Stimulated activated CD4-positive, alpha-beta T cell treated with anti-CD3 and anti-CD28 coated beads, Interleukin-2, amount 100 ng/mL, for 4 hours (primary cell): ENCODE measurements around the gene RHOXF1.
"Not testable (repeated sequence)": the region's sequence is repeated elsewhere in the genome, so short reads cannot be mapped to it uniquely, and the experiment has no call there.

Experiments used
- DNase-seq: peaks from one replicate; pipeline ENCODE4 v3.0.0-alpha.2; 2020; ENCODE audit warnings: low read depth

RHOXF1 gene, protein sequence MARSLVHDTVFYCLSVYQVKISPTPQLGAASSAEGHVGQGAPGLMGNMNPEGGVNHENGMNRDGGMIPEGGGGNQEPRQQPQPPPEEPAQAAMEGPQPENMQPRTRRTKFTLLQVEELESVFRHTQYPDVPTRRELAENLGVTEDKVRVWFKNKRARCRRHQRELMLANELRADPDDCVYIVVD

DNA sequence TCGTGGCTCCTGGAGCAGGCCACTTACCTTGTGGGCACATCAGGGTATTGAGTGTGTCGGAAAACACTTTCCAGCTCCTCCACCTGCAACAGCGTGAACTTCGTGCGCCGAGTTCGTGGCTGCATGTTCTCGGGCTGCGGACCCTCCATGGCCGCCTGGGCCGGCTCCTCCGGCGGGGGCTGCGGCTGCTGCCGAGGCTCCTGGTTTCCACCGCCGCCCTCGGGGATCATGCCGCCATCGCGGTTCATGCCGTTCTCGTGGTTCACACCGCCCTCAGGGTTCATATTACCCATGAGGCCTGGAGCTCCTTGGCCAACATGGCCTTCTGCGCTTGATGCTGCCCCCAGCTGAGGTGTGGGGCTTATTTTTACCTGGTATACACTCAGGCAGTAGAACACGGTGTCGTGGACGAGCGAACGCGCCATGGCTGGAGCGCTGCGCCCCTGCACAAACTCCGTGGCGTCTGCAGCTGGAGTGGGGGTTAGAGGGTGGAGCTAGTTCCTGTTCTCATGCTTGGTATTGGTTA lies at the start of gene RHOXF1:
TSS of gene RHOXF1 (minus strand) at position 476 of the 526 bp plus-strand sequence. CDS start at position 425, 51 bp downstream.
- DNase-seq: no peak

DNA sequence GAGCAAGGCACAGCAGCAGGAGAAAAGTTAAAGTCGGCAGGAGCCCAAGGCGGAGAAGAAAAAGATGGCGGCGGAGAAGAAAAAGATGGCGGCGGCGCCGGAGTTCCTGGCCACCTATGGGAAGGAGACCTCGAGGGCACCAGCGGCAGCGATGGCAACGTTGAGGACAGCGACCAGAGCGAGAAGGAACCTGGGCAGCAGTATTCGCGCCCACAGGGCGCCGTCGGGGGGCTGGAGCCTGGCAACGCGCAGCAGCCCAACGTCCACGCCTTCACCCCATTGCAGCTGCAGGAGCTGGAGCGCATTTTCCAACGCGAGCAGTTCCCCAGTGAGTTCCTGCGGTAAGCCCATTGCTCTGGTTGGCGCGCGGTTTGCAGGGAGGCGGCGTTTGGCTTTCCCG lies 43.4 kb upstream of the RHOXF1 start:
- DNase-seq: not testable (repeated sequence)

DNA sequence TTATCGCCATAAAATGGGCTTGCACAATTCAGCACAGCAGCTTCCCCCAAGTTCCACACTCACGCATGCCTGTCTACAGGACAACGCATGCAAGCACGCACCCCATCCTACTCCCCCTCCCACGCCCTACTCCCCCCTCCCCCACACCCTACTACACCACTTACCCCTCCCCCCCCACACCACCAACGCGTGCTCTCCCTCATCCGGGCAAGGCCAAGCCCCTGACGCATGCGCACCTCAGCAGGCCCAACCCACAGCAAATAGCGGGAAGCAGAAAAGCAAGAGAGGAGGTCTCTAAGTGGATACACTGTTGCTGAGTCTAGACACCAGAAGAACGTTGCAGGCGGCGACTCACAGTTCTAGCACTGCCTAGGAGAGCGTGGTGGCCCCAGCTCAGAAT lies 42.6 kb upstream of the RHOXF1 start, which contains the start of gene RHOXF2:
TSS of gene RHOXF2 (plus strand) at position 301 of the 400 bp plus-strand sequence. CDS start 138 bp downstream, outside the sequence.
- DNase-seq: not testable (repeated sequence)

DNA sequence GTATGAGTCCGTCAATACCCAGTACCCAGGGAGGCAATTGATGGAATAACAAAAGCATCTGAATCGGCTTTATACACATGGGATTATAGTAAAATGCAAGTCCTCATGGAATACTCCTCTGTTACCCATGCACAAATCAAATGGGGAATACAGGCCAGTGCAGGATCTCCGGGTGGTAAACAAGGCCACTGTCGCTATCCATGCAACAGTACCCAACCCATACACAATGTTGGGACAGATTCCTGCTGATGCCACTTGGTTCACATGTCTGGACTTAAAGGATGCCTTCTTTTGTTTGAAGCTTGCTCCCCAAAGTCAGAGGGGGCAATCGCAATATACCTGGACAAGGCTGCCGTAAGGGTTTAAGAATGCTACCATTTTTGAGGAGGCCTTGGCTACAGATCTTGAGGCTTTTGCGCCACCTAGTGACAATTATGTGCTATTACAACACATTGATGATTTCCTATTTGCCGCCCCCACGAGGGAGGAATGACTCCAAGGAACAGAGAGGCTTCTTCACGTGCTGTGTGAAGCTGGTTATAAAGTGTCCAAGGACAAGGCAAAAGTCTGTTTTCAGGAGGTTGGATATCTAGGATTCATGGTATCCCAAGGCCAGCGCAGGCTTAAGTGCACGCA lies 34.5 kb upstream of the RHOXF1 start:
- not testable (repeated sequence) for DNase-seq

DNA sequence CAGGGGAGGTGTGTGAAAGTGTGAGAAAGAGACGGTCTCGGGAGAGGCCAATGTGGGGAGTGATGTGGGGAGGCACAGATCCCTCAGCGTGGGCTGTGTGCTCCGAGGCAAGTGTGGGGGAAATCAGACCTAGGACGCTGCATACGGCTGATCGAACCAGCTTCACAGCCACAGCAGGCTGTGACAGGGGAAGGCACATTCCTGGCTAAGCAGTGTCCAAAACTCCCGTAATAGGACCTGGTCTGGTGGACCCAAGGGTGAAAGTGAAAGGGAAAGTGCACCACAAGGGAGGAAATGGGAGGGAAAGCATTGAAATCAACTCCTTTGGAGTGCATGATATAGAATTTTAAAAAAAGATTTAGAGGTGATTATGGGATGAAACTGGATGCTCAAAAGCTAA lies 31.8 kb upstream of the RHOXF1 start:
- DNase-seq: no peak

DNA sequence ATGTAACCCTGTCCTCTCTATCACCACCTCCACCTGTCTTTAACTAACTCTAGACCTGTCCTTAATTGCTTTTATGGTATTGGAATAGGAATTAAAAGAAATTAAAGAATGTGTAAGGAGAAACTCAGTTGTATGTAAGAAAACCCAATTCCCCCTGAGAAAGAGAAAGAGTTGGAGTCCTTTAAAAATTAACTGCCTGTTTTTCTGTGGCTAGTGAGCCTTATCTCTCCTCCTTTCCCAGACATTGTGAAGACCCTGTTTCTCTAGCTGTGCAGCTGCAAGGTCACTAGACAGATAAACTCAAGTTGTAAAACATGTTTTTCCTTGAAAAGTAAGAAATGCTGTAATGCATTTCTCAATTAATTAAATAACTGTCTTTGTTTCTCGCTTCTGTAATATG lies 30.6 kb upstream of the RHOXF1 start:
- not testable (repeated sequence) for DNase-seq

DNA sequence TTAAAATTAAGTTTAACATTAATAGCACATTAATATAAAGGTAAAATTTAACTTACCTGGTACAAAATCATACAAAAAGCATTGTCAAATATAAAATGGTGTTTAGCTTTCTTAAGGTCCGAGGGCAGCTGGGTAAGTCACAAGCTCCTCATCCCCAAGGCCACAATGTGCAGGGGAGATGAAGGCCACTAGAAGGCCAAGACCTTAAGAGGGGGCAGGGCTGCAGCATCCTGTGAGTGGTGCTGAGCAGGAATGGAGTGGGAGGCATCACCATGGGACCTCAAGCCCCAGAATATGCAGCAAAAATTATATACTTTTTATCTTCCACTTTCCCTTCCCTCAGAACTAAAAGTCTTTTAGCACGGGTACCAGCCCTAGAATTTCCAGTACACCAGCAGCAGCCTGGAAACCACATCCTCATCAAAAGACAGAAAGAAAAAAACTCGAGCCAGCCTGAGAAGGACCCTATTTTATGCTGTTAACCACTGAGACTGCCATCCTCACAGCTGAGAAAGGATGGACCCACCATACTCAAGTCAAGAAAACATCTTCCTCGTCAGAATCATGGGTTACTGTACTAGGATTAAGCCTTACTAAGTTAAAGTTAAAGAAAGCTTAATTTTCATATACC lies 29.7 kb upstream of the RHOXF1 start:
- no peak for DNase-seq

DNA sequence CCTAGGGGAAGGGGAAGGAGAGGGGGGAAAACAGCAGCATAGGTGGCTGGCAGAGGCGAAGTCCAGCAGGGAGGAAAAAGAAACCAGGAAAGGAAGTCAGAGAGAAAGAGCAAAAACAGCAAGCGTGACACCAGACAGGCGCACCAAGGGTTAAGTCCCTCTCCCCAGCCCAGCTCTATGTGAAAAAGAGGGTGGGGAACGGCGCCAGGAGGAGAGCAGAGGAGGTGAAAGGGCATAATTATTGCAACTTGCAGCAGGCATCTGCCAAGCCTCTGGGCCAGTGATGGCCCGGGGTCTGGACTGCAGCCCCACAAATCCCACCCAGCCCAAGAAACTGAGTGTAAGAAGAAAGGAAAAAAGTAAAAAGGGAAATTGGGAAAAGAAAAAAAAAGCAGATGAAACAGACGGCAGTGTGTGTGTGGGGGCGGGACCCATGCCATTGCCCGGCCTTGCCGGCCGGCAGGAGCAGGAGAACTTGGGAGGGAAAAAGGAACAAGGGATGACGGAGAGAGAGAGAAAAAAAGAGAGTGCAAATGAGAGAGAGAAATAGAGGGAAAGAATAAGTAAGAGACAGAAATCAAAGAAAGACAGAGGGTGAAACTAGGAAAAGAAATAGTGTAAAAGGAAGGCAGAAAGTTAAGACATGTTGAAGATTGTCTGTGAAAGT lies 28.6 kb upstream of the RHOXF1 start:
- no peak for DNase-seq

DNA sequence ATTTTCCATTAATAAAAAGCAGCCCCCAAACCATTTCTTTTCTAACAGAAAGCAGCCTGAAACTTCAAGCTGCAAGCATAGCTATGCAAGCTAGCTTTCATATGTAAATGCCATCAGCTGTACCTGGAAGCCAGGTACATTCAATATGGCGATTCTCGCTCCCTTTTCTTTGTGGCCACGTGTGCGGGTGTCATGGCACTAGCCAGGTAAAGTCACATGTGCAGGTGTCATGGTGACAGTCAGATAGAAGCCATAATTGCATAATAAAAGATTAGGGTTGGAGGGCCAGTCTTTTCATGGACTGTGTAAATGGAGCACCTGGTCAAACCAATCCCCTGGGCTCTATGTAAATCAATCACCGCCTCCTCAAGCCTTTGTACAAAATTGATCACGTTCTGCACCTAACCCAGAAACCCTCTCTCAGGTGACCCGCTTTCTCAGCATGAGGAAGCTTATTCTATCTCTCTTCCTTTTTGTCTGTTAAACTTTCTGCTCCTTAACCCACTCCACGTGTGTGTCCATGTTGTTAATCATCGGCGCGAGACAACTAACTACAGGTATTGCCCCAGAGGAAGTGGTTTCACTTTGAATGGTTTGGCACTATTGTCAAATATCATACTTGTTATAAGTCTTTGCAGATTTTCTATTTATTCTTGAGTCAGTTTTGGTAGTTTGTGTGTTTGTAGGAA lies 24.7 kb upstream of the RHOXF1 start:
- no peak for DNase-seq

DNA sequence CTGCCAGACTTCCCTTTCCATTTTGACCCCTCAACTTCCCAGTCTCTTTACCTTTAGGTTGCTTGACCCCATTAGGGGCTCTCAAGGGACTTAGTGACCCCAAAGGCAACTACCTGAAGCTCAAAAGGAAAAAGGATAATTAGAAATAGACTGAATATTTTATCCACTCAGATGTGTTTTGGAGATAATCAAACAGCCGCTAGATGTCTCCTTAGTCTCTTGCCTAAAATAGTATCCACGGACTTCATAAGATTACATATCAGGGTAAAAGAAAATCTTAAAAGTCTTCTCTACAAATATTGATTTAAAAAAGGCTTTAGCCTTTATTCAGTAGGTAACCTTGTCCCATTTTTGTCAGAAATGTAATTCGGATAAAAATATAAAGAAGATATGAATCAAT lies 21.7 kb upstream of the RHOXF1 start:
- no peak for DNase-seq

DNA sequence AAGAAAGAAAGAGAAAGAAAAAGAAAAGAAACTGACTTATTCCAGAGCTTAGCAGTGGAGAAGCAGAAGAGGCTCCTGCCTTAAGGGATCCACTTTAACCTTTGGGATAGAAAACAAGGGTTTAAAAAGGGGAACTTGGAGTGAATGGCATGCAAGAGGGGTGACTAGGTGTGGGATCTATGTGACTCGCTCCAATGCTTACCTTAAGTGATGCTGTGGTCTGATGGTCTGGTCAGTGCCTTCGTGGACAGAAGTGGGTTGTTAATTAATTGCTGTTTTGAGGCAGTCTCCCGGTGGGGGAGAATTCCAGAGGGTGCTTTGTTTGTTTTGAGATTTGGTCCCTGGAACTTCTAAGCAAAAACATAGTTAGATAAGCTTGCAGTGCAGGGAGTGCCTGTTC lies 21.1 kb upstream of the RHOXF1 start:
- DNase-seq: no peak

DNA sequence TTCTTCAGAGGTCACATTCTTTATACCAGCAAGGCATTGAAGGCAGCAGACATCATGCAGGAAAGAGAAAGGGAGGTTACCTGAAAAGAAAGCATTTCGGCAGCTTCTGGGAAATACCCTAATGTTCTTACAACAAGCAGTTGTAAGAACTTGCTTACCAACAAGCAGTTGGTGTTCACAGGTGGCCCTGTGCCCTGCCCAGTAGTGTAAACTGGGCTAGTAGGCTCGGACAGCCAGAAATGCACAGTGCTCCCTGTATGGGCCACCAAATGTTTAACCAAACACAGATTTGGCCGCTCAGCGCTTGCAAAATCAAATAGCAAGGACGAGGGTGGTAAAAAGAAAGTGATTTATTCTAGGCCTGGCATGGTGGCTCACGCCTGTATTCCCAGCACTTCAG lies 20.4 kb upstream of the RHOXF1 start:
- no peak for DNase-seq

DNA sequence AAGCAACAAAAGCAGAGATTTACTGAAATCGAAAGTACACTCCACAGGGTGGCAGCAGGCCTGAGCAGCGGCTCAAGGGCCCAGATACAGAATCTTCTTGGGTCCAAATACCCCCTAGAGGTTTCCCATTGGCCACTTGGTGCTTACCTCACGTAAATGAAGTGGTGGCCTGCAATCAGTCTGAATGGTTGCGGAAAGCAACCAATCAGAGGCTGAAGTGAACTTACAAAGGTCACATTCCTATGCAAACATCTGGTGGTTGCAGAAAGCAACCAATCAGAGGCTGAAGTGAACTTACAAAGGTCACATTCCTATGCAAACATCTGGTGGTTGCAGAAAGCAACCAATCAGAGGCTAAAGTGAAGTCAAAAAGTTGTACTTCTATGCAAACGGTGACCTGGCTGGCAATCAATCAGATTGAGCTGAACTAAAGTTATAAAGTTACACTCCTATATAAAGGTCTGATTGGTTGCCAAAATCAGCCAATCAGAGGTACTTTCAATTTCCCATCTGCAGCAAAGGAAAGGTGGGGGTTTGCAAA lies 12.7 kb upstream of the RHOXF1 start:
- DNase-seq: not testable (repeated sequence)

DNA sequence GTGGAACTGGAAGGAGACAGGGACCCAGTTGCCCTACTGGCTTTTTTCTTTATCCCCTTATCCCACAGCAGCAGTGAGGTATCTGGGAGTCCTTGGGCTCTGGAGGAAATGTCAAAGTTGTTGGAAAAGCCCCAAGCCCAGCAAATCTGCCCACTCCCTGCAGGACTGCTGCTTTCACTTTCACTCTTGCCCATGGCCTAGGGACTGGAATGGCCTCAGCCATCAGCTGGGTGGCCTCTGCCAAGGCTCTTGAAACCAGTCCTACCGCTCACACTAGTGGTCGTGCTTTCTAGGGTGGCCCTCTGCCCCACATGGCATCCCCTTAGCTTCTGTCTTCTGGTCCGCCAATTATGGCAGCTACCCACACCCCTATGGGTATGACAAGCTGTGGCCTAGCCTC lies 9.7 kb upstream of the RHOXF1 start:
- DNase-seq: no peak

DNA sequence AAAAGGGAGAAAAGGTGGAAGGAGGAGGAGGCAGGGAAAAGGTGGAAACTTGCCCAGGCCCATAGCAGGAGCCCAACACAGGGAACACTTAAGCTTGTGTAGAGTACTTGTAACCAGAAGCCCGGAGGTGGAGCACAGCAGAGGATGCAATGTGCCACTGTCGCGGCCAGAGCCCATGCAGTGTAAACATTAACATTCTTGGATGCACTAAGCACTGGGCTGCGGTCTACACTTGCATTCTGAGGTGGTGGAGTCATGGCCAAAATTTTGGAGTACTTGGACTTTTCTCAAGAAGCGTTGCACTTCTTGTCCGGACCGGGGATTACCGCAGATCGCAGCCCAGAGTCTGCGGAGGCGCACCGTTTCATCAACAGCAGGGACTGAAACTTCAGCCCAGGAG lies 4.5 kb upstream of the RHOXF1 start:
- DNase-seq: no peak

DNA sequence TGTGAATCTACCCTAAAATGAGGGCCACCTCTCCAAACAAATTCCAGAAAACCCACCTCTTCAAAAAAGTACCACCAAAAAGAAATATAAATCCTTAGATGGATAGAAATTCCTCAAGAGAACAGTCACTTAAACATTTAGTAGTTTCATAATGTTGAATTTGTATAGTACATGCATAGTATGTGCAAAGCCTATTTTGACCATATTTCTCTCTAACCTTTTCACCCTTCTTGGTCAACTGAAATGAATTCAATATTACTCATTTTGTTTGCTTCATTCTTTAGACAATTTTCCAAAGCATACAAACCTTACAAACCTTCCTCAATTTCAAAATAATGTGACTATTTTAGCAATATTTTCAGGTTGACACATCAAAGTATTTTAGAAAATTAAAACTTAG lies 4.1 kb downstream of the RHOXF1 start:
- DNase-seq: no peak

DNA sequence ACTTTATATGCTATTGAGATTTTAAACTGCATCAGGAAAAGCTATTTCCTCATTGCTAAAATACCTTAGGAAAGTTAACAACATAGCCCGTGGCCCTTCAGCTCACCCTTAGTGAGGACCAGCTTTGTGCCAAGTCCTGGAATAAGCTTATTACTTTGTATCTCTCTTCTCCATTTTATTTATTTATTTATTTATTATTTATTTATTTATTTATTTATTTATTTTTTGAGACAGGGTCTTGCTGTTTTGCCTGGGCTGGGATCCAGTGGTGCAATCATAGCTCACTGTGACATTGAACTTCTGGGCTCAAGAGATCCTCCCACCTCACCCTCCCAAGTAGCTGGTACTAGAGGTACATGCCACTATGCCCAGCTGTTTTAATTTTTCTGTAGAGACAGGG lies 6.3 kb downstream of the RHOXF1 start:
- no peak for DNase-seq

DNA sequence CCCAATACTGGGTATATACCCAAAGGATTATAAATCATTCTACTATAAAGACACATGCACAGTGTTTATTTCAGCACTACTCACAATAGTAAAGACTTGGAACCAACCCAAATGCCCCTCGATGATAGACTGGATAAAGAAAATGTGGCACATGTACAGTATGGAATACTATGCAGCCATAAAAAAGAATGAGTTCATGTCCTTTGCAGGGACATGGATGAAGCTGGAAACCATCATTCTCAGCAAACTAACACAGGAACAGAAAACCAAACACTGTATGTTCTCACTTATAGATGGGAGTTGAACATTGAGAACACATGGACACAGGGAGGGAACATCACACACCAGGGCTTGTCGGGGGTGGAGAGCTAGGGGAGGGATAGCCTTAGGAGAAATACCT lies 11.0 kb downstream of the RHOXF1 start:
- DNase-seq: not testable (repeated sequence)

DNA sequence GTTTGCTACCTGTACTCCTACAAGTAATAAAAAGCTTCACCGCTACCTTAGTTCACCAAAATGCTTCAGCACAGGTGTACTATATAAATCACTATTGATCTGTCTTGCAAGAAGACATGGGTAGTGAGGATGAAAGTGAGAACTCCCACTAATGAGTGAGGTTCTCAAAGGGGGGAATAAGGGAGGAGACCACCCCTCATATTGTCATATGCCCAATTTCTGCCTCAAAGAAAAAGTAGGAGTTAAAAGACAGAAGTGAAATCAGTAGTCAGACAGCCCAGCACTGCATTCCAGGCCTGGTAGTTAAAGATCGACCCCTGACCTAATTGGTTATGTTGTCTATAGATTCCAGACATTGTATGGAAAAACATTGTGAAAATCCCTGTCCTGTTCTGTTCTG lies 14.7 kb downstream of the RHOXF1 start:
- DNase-seq: not testable (repeated sequence)

DNA sequence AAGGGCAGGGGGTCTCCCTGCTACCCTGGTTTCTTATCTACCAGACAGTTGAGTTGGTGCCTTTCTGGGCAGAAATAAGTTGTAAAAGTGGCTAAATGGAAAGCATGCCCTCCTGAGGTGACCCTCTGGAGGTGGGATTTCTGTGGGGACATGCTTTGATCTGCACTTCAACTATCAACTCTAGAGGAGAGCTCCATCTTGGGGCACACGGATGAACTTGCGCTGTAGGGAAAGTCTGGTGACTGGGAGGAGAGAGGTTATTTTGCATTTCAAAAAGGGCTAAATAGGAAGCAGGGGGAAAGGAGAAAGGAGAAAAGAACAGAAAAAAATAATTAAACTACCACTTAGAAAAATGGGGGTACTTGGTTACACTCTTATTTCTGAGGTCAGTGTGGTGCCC lies 25.5 kb downstream of the RHOXF1 start:
- DNase-seq: no peak

DNA sequence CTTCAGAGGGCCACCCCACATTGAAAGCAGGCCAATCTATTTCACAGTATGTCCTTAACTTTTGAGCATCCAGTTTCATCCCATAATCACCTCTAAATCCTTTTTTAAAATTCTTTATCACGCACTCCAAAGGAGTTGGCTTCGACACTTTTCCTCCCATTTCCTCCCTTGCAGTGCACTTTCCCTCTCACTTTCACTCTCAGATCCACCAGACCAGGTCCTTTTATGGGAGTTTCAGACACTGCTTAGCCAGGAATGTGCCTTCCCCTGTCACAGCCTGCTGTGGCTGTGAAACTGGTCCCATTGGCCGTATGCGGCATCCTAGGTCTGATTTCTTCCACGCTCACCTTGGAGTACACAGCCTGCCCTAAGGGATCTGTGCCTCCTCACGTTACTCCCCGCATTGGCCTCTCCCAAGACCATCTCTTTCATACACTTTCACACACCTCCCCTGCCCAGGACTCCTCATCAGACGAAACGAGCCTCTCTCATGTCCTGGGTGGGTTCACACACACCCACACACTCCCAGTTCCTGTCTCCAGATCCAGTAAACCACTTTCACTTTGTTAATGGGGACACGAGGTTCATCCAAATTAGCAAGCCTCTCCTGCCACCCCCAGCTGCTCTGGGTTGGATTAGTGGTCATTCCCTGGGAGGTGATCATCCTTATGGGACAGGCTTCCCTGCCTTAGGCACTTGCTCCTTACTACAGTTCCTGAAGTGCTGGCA lies 28.3 kb downstream of the RHOXF1 start:
- no peak for DNase-seq
